Testis (tissue), 3 donors: ENCODE data around the gene BAIAP2. TPM values are rescaled to one million over a fixed set of nuclear protein-coding genes. Genes with fewer than 3 reads are reported as not detected.

Source experiments
- DNase-seq: peaks from one replicate; pipeline ENCODE4 v3.0.0-alpha.2; 2019
- H3K27ac ChIP-seq, 2 donors: fragments of 200-600 bp; sonication (generic); one replicate each; pipeline ENCODE4 v1.5.1; 2019
- H3K27me3 ChIP-seq: fragments of 200-600 bp; sonication (generic); one replicate; pipeline ENCODE4 v1.5.1; 2019
- H3K36me3 ChIP-seq: fragments of 200-600 bp; sonication (generic); one replicate; pipeline ENCODE4 v1.5.1; 2017; ENCODE audit warnings: low read depth; ENCODE audit errors: missing control alignments
- H3K4me1 ChIP-seq: fragments of 200-600 bp; sonication (generic); one replicate; pipeline ENCODE4 v1.5.1; 2019
- H3K4me3 ChIP-seq, 2 donors: fragments of 200-600 bp; sonication (generic); one replicate each; pipeline ENCODE4 v1.5.1; 2017 to 2019
- H3K9me3 ChIP-seq: fragments of 200-600 bp; sonication (generic); one replicate; pipeline ENCODE4 v1.5.1; 2017
- POLR2A ChIP-seq: fragments of 450-650 bp; IDR thresholded peaks from one replicate; pipeline ENCODE4 v1.6.1; 2017; ENCODE audit warnings: antibody characterized with exemption, mild to moderate bottlenecking, moderate library complexity
- WGBS, 2 donors: methylation state at CpG; one replicate each; pipeline ENCODE4 v1.1.5; 2018; 5-methylcytosine and 5-hydroxymethylcytosine counted together
- intact Hi-C: fragments of 100-400 bp; cut with DNase I; formaldehyde crosslinking; loops from one replicate; pipeline ENCODE4 v1.15.1; 2023; ENCODE audit warnings: low total_unique reads
- polyA plus RNA-seq: library from polyadenylated mRNA; stranded (reverse); fragments of 350-450 nt; fragmentation: Illumina TruSeq; extraction: RNeasy Lipid Tissue Mini Kit (QIAGEN cat#74804); gene quantifications from one replicate; pipeline ENCODE4 v1.2.3, GENCODE V29; 2014; ENCODE audit warnings: low read depth, low replicate concordance; ENCODE audit not compliant: insufficient read depth
- total RNA-seq, 2 donors: library from RNA; depleted of rRNA; stranded (reverse); fragments of >200 nt; gene quantifications; one replicate each; pipeline ENCODE4 v1.2.3, GENCODE V29; 2016
- TF ChIP-seq, protein P1 (sequence below), 3 experiments: fragments of 450-650 bp in 2 of 3; fragments of 200-600 bp in 1 of 3; sonication (generic) in 1 of 3; IDR thresholded peaks; one replicate each; pipeline ENCODE4 v1.5.1; 2016 to 2019; ENCODE audit warnings: antibody characterized with exemption in 3 of 3, mild to moderate bottlenecking in 2 of 3, moderate library complexity in 1 of 3

Gene BAIAP2
- total and polyA plus RNA-seq, 3 donors from 2014 or later = 36.7 to 67.5 (median 67.3) TPM

DNA sequence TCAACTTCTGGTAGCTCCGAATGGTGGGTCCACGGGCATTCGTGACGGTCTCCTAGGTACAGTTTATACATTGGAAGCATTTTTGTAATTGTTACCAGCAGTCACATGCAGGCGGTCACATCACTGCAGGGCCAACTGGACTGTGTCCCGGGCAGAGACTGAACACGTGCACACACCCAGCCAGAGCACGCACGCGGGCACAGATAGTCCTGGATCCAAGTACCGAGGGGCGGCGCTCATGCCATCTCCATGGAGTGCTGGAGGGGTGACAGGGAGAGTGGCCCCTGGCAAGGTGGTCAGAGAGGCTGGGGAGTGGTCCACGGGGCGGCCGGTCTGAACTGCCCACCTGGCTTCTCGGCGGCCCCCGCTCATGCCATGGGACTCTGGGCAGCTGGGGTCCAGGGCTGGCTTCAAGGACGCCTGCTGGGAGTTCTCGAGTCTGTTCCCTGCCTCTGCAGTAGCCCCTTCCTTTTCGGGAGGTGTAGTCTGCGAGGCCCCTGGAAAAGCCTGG lies 34.2 kb downstream of the BAIAP2 start:
- H3K27ac ChIP-seq = no peak overlapping the region
- 89 to 94% methylated on average over 13 to 22 of the region's 23 CpGs for WGBS, 2 donors

DNA sequence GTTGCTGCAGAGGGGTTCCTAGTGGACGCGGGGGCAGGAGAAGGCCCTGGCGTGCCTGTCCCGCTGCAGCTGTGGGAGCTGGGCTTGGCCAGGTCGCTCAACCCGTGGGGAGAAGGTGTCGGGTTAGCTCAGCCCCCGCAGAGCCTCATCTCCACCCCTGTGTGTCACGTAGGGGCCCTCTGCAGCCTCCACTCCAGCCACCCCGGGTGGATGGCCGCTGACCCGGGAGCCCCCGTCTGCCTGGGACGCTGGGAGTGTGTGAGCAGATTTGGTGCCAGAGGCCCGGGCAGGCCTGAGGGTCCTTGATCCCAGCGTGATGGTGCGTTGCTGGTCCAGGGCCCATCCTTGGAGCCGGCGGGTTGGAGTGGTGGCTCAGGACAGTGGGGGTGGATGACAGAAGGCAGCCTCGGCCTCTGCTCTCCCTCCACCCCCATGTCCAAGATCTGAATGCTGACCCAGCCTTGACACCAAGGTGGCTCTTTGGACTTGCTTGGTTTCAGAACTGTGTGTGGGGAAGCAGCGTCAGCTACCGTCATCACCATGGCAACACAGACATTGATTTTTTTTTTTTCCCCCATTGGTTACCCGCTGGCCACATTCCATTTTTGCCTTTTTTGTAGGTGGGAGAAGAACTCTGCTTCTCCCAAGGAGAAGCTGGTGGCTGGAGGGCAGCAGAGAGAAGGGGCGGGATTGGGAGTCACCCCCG lies 35.7 kb downstream of the BAIAP2 start:
- Histone ChIP-seq H3K36me3 (no peaks in the 10 kb centered on the region), H3K27me3 (no peaks in the 10 kb centered on the region), H3K4me1 (peaks cover 1% of the 10 kb centered on the region), H3K4me3 (no peak overlapping the region), H3K9me3 (no peaks in the 10 kb centered on the region), H3K27ac (no peak overlapping the region)
- TF ChIP-seq POLR2A = no peak
- TF ChIP-seq, protein P1, sequence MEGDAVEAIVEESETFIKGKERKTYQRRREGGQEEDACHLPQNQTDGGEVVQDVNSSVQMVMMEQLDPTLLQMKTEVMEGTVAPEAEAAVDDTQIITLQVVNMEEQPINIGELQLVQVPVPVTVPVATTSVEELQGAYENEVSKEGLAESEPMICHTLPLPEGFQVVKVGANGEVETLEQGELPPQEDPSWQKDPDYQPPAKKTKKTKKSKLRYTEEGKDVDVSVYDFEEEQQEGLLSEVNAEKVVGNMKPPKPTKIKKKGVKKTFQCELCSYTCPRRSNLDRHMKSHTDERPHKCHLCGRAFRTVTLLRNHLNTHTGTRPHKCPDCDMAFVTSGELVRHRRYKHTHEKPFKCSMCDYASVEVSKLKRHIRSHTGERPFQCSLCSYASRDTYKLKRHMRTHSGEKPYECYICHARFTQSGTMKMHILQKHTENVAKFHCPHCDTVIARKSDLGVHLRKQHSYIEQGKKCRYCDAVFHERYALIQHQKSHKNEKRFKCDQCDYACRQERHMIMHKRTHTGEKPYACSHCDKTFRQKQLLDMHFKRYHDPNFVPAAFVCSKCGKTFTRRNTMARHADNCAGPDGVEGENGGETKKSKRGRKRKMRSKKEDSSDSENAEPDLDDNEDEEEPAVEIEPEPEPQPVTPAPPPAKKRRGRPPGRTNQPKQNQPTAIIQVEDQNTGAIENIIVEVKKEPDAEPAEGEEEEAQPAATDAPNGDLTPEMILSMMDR (IDR thresholded peaks at IDR 0.05) = no peak
- 81 to 88% methylated on average over 14 to 25 of the region's 25 CpGs for WGBS, 2 donors
- DNase-seq = no peak
- intact Hi-C loops = no loop called here

More for the DNA sequence above, 34.2 kb downstream of the BAIAP2 start:
- H3K9me3 ChIP-seq = no peaks in the 10 kb centered on the region
- peaks cover 2% of the 10 kb centered on the region for H3K4me1 ChIP-seq
- TF ChIP-seq, protein P1 (IDR thresholded peaks at IDR 0.05) = no peak
- no peak for TF ChIP-seq POLR2A
- no peak for DNase-seq
- intact Hi-C loops = no loop called here
- no peaks in the 10 kb centered on the region for H3K27me3 ChIP-seq
- no peaks in the 10 kb centered on the region for H3K36me3 ChIP-seq
- no peak overlapping the region for H3K4me3 ChIP-seq

DNA sequence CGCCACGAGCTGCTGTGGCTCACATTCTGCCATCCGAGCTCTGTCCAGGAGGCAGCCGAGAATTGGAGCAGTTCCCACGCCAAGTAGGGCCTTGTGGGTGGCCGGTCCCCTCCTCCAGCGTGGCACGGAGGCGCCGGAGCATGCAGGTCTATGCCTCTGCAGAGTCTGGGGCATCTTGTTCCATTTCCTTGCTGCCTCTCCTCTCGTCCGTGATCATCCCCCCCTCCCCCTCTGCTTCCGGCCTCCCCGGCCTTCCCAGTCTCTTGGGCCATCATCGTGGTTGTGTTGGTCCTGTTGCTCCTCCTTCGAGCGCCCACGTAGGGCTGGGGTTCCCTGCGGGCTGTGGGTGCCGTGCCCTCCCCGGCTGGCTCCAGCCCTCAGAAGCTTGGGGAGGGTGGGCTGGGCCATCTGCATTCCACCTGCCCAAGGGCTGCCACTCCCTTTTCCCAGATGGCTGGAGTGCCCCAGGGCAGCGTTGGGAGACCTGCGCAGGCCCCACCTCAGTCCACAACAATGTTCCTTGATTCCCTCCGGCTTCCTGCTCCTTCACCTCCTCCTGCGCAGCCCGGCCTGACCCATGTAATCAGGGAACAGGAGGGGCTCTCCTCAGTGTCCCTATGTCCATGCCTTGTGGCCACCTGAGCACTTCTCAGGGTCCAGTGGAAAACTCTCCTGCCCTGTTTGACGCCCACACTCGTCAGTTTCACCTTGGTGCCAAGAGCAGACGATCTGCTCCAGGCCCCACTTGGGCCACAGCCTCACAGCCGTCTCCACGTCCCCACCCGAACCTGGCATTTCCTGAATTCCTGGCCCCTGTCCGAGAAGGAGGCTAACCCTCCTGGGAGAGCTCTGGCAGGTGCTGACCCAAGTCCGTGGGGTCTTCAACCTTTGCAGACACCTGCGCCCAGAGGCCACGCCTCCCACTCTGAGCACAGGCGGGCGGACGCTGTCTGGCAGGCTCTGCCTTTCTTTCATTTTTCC lies 37.1 kb downstream of the BAIAP2 start:
- Histone ChIP-seq H3K27ac (no peak overlapping the region), H3K36me3 (no peaks in the 10 kb centered on the region), H3K27me3 (no peaks in the 10 kb centered on the region), H3K4me1 (peaks cover 7% of the 10 kb centered on the region), H3K4me3 (no peak overlapping the region), H3K9me3 (no peaks in the 10 kb centered on the region)
- no peak for DNase-seq
- WGBS, 2 donors = 92 to 94% methylated on average over 35 to 39 of the region's 39 CpGs
- intact Hi-C loops = no loop called here
- TF ChIP-seq POLR2A = no peak
- TF ChIP-seq, protein P1 (IDR thresholded peaks at IDR 0.05) = no peak

DNA sequence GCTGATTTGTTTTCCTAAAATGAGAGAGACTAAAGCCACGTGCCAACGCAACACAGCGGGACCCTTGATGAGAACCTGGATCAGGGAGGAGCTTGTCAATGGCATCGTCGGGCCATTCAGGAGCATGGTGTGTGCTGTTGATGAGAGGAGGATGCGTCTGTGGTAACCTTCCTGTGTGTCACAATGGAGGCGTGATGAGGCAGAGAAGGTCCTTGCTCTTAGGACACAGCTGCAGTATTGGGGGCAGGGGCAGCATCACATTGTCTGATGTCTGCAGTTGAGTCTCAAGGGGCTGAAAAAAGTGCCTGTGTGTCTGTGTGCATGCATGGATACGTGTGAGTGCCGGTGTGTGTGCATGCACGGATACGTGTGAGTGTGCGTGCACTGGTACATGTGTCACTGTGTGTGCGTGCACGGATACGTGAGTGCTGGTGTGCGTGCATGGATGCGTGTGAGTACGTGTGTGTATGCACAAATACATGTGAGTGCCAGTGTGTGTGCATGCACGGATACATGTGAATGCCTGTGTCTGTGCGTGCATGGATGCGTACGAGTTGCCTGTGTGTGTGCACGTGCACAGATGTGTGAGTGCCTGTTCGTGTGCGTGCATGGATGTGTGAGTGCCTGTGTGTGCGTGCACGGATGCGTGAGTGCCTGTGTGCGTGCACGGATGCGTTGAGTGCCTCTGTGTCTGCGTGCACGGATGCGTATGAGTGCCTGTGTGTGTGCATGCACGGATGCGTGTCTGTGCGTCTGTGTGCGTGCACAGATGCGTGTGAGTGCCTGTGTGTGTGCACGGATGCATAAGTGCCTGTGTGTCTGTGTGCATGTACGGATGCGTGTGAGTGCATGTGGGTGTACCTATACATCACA lies 39.3 kb downstream of the BAIAP2 start:
- 86 to 92% methylated on average over 42 of the region's 42 CpGs for WGBS, 2 donors
- intact Hi-C loops = no loop called here
- Histone ChIP-seq H3K4me3 (no peak overlapping the region), H3K36me3 (no peaks in the 10 kb centered on the region), H3K27me3 (no peaks in the 10 kb centered on the region), H3K9me3 (no peaks in the 10 kb centered on the region), H3K4me1 (peaks cover 7% of the 10 kb centered on the region), H3K27ac (no peak overlapping the region)
- TF ChIP-seq POLR2A = no peak
- TF ChIP-seq, protein P1 (IDR thresholded peaks at IDR 0.05) = no peak
- no peak for DNase-seq
